Raji (cell line): Measurements from ENCODE around the gene TNS4.

Source experiments
- POLR2A ChIP-seq: IDR thresholded peaks from 2 replicates; pipeline ENCODE4 v1.6.1; 2011; ENCODE audit warnings: low read depth, low read length, control low read depth; ENCODE audit not compliant: insufficient read depth

The TNS4 gene

GRCh38 chr17:40433551-40434415 lies 67.6 kb downstream of the TNS4 start:
- no peak for TF ChIP-seq POLR2A

- no peak for TF ChIP-seq POLR2A
Observed at GRCh38 chr17:40432864-40433528, 68.4 kb downstream of the TNS4 start.

DNA sequence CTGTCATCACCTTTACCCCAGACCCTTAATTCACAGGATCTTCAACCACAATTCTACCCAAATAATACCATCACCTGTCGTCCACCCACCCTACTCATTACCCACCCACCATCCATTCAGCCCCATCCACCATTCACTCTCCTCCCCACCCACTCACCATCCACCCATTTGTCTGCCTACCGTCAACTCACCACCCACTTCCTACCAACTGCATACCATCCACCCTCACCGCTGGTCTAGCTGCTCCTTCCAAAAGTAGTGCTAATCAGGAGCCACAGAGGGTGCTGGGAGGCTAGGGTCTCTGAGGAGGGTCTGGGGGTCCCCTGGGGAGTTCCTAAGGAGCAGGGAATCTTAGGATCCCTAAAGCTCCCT lies 70.2 kb downstream of the TNS4 start:
- TF ChIP-seq POLR2A: no peak

DNA sequence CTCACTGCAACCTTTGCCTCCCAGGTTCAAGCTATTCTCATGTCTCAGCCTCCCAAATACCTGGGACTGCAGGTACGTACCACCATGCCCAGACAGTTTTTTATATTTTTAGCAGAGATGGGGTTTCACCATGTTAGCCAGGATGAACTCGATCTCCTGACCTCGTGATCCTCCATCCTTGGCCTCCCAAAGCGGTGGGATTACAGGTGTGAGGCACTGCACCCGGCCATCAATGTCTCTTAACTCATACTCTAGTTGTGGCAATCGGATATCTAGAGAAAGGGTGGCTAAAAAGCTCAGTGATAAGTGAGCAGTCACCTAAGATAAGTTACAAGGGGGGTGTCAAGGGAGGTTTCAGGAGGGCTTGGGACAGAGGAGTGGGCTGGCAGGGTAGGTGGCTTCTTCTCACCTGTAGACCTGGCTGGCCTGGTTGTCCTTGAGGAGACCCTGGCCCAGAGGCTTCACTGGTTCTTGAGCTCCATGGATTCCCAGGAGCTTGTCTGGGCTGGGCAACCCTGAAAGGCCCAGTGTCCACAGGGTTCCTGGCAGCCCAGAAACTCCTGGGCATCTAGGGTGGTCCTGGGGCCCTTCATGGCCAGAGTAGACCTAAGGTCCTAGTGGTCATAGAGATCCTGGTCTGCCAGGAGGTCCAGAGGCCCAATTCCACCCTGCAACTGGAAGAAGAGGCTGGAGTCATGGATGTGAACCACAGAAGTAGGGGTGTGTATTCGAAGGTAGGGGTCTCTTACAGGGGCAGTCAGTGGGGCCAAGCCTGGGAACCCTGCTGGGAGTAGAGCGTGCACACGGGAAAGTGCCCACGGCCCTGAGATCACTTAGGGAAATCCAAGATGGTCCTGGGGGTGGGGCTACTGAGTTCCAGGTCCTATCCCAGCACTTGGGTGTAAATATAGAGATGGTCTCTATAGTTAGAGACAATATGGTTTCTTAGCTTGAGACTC lies 70.9 kb downstream of the TNS4 start:
- no peak for TF ChIP-seq POLR2A

- TF ChIP-seq POLR2A: no peak
Observed at GRCh38 chr17:40427002-40427491, 74.4 kb downstream of the TNS4 start.
